C1 segment of cervical spinal cord (tissue), 14 donors: ENCODE results near the gene ATP10A.

ENCODE experiments used
- DNase-seq, 14 donors: peaks; one replicate each; lab custom pipeline; 2025; lab: John Stamatoyannopoulos, UW

The ATP10A gene

DNA sequence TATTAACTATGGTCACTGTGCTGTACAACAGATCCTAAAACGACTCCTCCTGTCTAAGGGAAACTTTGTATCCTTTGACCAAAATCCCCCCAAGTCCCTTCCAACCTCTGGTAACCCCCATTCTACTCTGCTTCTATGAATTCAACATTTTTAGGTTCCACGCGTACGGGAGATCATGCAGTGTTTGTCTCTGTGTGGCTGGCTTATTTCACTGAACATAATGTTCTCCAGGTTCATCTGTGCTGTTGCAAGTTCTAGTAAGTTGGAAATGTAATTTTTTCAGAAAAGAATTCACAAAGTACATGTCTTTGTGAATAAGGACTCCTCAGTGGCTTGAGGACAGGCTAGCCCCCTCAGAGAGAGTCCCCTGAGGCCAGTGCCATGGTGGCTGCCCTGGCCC, 66.1 kb downstream of the ATP10A start:
- DNase-seq = no peak

DNA sequence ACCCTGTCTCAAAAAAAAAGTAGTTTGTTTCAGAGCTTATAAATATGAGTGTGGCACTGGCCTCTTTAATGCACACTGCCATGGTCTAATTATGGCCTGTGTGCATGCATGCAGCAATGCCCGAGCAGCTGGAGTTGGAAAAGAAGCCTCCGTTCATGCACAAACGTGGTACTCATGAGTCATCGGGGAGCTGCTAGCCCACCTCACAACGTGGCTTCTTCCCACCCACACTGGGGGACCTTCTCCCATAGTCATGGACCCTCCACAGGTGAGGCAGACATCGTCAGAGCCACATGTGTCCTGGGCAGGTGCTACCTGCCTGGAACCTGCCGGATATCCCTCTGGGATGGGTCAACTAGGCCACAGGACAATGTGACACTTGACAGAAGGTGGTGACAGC, 66.7 kb downstream of the ATP10A start:
- no peak for DNase-seq

DNA sequence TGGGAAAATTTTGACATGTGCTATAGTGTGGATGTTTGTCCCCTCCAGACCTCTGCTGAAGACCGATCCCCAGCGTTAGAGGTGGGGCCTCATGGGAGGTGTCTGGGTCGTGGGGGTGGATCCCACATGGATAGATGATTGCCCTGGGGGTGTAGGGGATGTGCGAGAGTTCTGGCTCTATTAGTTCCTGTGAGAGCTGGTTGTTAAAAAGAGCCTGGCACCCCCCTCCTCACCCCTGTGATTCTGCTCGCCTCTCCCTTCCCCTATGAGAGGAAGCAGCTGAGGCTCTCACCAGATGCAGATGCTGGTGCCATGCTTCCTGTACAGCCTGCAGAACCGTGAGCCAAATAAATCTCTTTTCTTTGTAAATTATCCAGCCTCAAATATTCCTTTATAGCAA, 67.4 kb downstream of the ATP10A start:
- no peak for DNase-seq

DNA sequence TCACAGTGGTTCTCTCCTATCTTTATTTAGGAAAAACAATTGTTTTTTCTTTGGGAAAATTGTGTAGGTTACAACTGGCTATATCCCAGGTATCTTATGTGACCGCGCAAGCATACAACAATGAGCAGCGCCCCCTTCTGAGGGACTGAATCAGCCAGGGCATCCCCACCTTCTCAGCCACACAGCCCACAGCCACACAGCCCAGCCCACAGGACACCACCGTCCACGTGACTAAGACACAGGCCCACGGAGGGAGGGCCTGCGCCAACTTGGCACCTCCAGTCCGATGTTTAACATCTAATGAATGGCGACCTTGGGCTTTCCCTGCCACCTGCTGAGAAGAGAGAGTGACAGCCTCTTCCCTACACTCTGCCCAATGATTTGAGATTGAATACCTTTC, 68.1 kb downstream of the ATP10A start:
- DNase-seq = no peak

DNA sequence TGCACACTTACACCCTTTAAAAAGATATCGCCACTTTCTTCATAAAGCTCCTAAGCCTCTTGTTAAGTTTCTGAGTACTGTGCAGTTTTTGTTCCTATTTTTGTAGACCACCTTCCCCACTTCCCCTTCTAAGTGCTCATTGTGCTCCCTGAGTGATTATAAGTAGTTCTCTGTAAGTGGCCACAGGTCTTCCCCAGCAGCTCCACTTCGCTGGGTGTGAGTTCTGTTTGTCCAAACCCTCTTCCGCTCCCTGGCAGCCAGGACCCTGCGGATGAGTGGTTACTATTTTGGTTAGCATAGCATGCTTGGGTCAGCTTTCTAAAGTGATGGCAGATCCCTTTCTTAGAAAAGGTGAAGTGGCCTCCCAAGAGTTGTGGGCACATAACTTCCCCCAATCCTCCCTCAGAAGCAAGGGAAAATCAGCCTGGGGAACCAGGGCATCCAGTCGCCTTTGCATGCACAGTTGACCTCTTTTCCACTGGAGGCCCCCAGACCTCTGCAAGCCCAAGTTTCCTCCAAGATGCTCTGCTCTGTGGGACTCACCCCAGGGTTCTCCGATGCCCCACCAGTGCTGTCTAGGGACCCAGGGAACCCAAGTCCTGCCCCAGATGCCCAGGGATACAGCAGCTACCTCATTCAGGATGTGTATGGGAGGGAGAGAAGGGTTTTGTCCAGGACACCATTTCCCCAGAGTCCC, 69.6 kb downstream of the ATP10A start:
- DNase-seq = no peak

DNA sequence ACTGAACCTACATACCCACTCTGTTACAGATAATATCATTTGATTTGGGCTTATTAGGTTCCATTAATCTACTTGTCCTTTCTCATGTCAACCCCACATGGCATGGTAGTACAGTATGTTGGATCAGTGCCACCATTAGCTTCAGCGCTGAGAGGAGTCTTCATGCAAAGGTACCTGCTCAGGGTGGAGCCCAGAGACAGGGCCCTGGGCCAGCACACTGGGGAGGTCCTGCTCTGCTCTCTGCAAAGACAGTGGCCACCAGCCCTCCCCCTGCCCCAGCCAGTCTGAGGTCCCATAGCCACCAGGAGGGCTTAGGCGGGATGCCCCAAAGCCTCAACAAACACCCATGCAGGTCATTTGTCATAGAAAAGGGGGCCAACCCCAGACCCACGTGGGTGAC, 71.0 kb downstream of the ATP10A start:
- no peak for DNase-seq

DNA sequence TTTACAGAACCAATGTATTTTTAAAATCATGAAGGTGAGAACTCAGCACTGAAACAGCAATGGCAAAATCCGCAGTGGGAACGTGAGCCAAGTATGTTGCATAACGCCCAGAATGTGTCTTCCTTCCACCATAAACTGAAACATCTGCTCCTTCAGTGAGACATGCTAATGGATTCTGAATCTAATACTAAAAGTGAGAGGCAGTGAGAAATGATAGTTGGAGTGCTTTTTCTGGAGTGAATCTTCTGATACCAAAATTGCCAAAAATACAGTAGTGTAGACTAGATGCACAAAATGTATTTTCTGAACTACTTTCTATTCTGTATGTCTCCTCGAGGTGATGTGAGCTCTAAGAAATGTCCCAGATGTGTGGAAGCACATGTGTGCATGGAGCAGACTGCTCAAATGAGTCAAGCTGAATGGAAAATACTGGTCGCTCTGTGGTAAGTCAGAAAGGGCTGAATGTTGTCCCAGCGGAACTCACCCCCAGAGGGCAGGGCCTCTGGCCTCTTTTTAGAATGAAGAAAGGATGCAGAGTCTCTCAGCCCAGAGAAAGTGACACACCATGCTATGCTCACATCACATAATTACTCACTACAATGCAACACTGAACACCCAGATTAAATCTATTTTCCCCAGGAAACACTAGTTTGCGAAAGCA, 73.0 kb downstream of the ATP10A start:
- DNase-seq = no peak

DNA sequence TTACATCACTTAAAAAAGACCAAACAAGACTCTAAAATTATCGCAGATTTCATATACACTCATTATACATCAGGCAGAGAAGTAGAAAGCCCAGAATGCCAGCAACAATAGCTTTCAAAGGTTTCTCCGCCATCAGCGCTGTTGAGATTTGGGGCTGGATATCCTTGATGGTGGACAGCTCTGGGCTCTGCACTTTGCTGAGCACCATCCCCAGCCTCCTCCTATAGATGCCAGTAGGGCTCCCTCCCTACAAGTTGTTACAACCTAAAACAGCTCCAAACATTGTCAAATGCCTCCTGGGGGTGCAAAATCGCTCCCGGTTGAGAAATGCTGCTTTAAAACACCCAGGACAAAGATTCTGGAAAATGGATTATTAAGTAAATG, 73.5 kb downstream of the ATP10A start:
- DNase-seq = no peak

DNA sequence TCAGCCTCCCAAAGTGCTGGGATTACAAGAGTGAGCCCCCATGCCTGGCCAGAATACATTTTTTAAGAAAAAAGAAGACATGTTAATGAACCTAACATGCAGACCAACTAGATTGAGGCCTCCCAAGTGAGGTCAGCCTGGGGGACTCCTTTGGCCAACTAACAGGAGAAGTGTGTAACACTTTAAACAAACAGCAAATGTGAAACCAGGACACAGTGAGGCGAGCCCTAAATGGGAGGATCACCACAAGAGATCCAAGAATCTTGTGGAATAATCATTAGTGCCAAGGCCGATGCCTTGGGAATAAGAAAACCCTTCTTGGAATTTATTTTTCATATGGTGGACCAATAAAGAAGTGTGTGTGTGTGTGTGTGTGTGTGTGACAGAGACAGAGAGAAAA, 73.9 kb downstream of the ATP10A start:
- DNase-seq = no peak

DNA sequence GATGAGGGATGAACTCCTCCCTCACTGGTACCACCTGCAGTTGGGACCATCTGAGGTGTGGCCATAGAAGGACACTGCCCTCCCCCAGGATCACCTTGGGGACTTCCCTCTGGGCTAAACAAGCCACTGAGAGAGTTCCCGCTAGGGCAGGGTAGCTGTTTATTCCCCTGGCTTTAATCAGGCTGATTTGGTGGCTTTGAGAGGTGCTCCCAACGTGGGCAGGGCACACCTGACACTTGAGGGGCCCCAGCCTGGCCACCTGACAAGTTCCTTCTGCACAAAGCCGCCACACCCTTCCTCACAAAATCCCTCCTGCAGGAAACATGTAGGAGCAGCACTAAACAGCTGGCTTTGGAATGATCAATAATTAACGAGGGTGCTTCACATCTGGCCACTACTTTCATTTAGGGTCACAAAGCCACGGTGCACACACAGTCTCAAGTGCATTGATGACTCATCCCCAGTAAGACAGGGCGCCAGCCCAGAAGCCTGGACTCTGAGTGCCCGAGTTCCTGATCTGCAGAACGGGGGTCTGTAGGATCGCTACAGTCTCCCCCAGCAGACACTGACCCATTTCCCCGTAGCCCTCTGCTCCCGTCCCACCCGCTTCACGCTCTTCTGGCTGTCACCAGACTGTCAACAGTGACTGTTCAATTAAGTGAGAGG, 75.1 kb downstream of the ATP10A start:
- DNase-seq = no peak

DNA sequence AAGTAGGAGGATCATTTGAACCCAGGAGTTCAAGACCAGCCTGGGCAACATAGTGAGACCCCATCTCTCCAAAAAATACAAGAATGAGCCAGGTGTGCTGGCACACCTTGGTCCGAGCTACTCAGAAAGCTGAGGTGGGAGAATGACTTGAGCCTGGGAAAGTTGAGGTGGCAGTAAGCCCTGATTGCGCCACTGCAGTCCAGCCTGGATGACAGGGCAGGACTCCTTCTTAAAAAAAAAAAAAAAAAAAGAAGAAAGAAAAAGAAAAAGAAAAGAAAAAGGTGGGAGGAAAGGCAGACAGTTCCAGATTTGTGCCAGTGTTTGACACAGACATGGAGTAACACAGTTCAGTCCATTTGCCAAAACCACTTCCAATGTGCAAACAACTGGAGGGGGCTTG, 75.7 kb downstream of the ATP10A start:
- DNase-seq = no peak

DNA sequence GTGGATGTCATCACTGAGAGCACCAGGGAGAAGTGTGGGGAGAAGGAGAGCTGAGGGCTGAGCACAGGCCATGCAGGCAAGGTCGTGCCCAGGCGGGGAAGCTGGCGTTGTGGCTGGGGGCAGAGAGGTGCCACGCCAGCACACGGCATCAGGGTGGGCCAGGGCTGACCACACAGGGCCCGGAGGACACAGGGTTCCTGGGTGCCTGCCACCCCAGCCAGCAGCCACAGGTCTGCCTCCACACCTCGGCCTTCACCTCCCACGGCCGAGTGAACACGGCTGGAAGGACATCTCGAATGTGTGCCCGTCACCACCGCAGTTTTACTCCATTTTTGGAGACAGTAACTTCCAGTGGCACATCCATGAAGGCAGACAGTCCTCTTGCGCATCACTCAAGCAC, 77.1 kb downstream of the ATP10A start:
- DNase-seq = no peak

DNA sequence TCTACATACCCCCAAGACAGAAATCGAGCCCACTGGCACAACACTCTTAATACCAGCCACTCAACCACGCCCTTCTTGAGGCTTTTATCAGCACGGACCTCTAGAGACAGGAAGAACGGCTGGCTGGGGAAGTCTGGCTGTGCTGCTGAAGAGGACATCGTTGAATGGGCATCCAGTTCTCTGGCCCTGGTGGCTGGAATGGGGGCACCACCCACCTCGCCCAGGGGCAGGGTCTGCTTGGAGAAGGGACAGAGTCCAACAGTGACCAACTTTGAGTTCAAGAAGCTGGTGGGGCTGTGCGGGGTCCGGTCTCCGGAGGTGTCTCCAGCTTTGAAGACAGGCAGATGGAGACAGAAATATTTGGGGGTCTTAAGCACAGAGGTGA, 77.5 kb downstream of the ATP10A start:
- no peak for DNase-seq

DNA sequence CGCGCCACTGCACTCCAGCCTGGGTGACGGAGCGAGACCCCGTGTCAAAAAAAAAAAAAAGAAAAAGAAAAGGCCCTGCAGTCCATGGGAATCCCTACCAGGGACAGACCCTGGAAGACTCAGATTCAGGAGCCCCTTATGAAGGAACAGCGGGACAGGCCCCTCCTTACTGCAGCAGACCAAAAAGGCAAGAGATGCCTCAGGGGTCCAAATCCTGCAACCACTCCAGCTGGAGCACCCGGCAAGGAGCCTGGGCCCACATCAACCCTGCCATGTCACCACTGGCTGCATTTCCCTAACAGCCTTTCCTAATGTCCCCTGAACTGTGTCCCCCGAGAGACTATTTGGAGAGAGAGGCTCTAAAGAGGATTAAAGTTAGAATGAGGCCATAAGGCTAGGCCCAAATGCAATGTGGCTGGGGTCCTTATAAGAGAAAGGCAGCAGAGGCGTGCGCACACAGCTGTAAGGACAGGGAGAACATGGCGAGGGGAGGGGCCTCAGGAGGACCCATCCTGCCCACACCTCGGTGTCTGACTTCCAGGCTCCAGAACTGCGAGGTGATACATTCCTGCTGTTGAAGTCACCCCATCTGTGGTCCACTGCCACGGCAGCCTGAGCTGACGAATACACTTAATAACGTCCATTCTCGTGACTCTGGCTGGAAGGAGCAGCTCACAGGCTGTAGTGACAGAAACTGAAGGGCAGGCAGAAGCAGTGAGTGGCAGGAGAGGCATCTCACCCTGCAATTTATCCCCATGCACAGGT, 78.1 kb downstream of the ATP10A start:
- DNase-seq = no peak

DNA sequence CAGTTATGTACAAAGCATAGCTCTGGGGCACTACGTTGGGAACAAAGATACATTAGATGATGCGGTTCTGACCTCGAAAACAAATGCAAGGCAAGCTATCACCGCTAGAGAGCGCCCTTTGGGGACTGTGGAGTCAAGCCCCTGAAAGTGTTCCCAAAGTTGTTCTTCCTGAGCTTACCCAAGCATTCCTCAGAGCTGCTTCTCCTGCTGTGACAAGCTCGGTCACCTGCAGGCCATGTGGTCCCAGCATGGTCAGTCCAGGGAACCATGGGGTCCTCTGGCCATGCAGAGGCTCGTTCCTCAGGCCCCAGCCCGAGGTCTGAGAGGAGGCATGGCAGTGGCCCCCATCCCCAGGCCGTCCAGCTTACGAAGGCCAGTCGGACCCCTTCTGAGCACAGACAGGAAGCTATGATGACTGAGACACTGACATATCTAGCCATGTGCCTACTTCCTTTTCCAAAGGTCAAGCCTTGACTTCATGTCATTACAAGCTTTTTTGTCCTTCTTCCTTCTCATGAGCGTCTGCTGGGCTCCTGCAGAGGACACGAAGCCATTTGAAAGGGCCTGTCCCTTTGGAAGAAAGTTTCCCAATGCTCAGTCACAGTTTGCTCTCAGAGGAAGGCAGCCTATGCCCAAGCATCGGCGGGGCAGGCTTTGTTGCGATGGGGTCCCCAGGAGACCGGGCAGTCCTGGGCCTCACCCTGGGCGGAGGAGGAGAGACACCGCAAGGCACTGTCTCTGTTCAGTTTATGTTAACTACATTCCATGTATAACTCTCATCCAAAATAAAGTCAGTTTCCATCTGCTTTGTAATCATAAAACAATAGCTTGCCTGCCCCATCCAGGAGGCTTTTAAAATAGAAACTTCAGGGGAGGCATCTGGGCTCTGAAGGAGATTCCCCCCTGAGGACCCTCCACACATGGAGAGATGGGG, 79.3 kb downstream of the ATP10A start:
- no peak for DNase-seq

DNA sequence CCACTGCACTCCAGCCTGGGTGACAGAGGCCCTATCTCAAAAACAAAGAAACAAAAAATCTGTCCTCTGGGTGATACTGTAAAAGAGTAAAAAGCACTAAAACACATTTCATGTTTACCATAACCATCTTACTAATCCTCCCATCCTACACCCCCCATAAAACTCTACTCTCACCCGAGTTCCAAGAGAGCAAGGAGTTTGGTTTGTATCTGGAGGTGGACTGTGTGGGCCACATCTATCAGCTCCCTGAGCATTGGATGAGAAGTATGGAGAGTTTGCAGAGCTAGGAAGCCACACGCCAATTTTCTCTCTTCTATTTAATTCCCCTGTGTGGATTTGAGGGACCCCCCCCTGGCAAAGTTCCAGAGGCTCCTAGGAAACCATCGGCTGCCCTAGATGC, 80.0 kb downstream of the ATP10A start:
- DNase-seq = no peak

DNA sequence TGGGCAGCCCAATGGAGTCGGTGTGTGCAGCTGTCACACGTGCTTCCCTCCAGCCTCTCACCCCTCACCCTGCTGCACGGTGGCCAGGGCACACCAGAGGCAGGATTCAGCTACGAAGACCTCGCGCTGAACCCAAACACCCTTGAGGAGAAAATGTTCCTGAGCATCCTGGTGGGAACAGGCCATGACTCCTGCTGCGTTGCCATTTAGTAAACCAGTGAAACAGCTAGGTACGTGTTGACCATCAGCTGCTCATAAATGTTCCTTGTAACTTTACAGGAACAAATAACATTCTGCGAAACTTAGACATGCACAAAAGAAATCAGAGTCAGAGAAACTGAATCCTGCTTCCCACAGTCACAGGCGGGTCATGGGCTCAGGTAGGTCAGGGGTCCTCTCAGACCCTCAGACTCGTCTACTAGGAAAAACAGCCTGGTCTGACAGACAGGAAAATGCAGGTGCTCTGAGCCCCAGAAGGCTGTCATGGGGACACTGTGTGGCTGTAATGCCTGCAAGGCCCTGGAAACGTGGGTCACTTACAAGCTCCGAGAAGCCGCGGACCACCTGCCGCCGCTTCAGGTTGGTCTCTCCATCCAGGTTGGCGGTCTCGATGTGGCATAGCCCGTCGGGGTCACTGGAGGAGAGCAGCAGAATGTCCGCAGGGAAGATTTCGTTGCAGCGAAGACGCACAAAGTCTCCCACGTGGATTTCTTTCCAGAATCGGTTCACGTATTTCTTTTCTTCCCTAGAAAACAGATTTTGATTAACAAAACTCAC, 82.5 kb downstream of the ATP10A start:
- no peak for DNase-seq

DNA sequence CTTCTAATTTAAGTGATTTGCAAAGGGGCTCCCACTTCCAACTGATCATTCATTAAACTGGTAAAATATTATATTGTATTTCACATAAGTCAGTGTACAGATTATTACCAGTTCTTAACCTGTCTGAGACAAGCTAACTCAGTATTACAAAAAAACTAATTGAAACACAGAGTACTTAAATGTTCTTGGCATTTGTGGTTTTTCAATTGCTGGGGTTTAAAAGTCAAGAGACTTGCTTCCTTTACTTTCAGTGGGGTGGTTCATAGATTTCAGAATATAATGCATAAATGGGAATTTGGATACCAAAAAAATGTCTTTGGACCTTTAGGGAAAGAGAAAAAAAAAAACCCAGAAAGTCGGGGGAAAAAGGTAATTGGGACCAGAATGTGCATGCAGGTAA, 85.0 kb downstream of the ATP10A start:
- DNase-seq = no peak

DNA sequence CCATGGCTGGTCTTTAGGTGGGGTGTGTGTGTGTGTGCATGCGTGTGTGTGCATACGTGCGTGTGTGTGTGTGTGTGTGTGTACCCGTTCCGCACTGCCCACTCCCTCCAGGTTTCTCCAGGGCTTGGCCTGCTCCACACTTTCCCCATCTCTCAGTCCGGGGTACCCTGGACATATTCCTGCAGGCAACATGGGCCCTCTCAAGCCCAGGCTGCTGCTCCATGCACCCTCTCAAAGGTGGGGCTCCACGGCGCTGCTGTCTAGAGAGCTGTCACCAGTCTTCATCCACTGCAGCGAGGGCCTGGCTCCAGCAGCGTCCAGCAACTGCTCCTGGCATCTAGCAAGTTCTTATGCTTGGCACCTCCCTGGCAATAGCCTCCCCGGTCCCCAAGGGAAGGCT, 86.1 kb downstream of the ATP10A start:
- DNase-seq = no peak

DNA sequence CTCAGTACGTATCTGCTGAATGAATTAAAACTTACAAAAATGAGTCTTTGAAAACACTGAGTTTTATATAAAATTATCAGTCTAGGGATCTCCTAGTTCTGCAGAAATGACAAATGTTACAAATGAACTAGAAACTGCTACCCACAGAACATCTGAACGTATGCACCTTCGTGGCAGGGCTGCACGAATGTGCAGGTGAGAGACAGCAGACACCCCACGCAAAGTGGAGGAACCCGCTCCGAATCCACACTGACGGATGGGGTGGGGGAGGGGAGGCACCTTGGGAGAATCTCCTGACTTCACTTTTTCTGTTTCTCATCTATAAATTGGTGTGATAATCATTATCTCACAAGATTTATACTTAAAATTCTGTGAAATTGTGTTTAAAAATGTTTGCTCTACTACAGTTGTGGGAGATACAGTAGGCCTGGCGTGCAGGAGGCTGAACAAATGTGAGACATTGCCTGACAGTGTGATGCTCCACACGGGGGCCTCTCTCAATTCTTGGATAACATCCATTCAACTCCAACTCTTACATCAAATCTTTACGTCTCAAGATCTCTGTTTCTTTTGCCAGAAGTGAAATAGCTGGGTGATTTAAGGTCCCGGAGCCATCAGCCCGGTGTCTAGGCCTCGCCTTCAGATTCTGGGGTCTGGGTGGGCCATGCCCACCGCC, 86.9 kb downstream of the ATP10A start:
- DNase-seq = no peak
